Measurements from ENCODE around the gene IWS1. TPM values are rescaled to one million over a fixed set of nuclear protein-coding genes. Genes with fewer than 3 reads are reported as not detected.
"Not testable (repeated sequence)": the region's sequence is repeated elsewhere in the genome, so short reads cannot be mapped to it uniquely, and the experiment has no call there.

The IWS1 gene
- total RNA-seq, 2 donors from 2014 or later = 33.3 to 43.8 TPM

- H3K27ac Mint-ChIP-seq = no peak overlapping the region
- H3K4me1 Mint-ChIP-seq = no peaks in the 10 kb centered on the region
- ATAC-seq (replicated peaks) = no peak
- H3K27me3 Mint-ChIP-seq = peaks cover 25% of the 10 kb centered on the region
- H3K36me3 Mint-ChIP-seq (ENCODE audit: low read depth) = no peaks in the 10 kb centered on the region
- H3K4me3 Mint-ChIP-seq = no peak overlapping the region
- H3K9me3 Mint-ChIP-seq = no peaks in the 10 kb centered on the region
These were observed 19.5 kb upstream of the IWS1 start for GRCh38 chr2:127545796-127546195.

GRCh38 chr2:127545189-127545588 lies 18.9 kb upstream of the IWS1 start:
- no peaks in the 10 kb centered on the region for H3K9me3 Mint-ChIP-seq
- H3K27ac Mint-ChIP-seq = no peak overlapping the region
- H3K27me3 Mint-ChIP-seq = peaks cover 22% of the 10 kb centered on the region
- ATAC-seq (replicated peaks) = no peak
- no peaks in the 10 kb centered on the region for H3K4me1 Mint-ChIP-seq
- no peaks in the 10 kb centered on the region for H3K36me3 Mint-ChIP-seq (ENCODE audit: low read depth)
- no peak overlapping the region for H3K4me3 Mint-ChIP-seq

GRCh38 chr2:127543013-127543501 lies 16.8 kb upstream of the IWS1 start:
- H3K36me3 Mint-ChIP-seq (ENCODE audit: low read depth); H3K4me1 Mint-ChIP-seq; H3K9me3 Mint-ChIP-seq; H3K4me3 Mint-ChIP-seq; H3K27ac Mint-ChIP-seq; ATAC-seq (replicated peaks): not testable (repeated sequence)
- H3K27me3 Mint-ChIP-seq = peaks cover 13% of the 10 kb centered on the region

GRCh38 chr2:127542231-127542630 lies 15.9 kb upstream of the IWS1 start:
- Mint-ChIP-seq H3K4me1 (no peaks in the 10 kb centered on the region), H3K27me3 (peaks cover 14% of the 10 kb centered on the region), H3K4me3 (no peak overlapping the region), H3K9me3 (no peaks in the 10 kb centered on the region), H3K27ac (no peak overlapping the region), H3K36me3 (ENCODE audit: low read depth) (no peaks in the 10 kb centered on the region)
- no peak for ATAC-seq (replicated peaks)

GRCh38 chr2:127541809-127542208 lies 15.5 kb upstream of the IWS1 start:
- Mint-ChIP-seq H3K36me3 (ENCODE audit: low read depth) (no peaks in the 10 kb centered on the region), H3K27me3 (peaks cover 10% of the 10 kb centered on the region), H3K4me1 (no peaks in the 10 kb centered on the region), H3K9me3 (no peaks in the 10 kb centered on the region), H3K27ac (no peak overlapping the region), H3K4me3 (no peak overlapping the region)
- ATAC-seq (replicated peaks) = no peak

- no peak for ATAC-seq (replicated peaks)
- H3K27me3 Mint-ChIP-seq = peaks cover 4% of the 10 kb centered on the region
- H3K36me3 Mint-ChIP-seq (ENCODE audit: low read depth) = no peaks in the 10 kb centered on the region
- H3K27ac Mint-ChIP-seq = no peak overlapping the region
- no peak overlapping the region for H3K4me3 Mint-ChIP-seq
- no peaks in the 10 kb centered on the region for H3K4me1 Mint-ChIP-seq
- no peaks in the 10 kb centered on the region for H3K9me3 Mint-ChIP-seq
These were observed 11.4 kb upstream of the IWS1 start for GRCh38 chr2:127537644-127538043.

GRCh38 chr2:127536707-127537541 lies 10.6 kb upstream of the IWS1 start:
- Mint-ChIP-seq H3K4me1 (no peaks in the 10 kb centered on the region), H3K9me3 (no peaks in the 10 kb centered on the region), H3K27me3 (peaks cover 4% of the 10 kb centered on the region), H3K36me3 (ENCODE audit: low read depth) (no peaks in the 10 kb centered on the region), H3K4me3 (no peak overlapping the region), H3K27ac (no peak overlapping the region)
- ATAC-seq (replicated peaks) = no peak

GRCh38 chr2:127535918-127536317 lies 9.6 kb upstream of the IWS1 start:
- Mint-ChIP-seq H3K4me1 (no peaks in the 10 kb centered on the region), H3K27ac (no peak overlapping the region), H3K36me3 (ENCODE audit: low read depth) (no peaks in the 10 kb centered on the region), H3K4me3 (no peak overlapping the region), H3K27me3 (peaks cover 4% of the 10 kb centered on the region), H3K9me3 (no peaks in the 10 kb centered on the region)
- no peak for ATAC-seq (replicated peaks)

GRCh38 chr2:127535422-127535901 lies 9.2 kb upstream of the IWS1 start, which contains the start of gene MYO7B:
MYO7B (plus strand) TSS chr2:127535683; CDS start chr2:127559723, 24,040 bp downstream.
- Mint-ChIP-seq H3K4me3 (no peak within 1 kb of the TSS), H3K27ac (no peak within 1 kb of the TSS), H3K27me3 (peaks cover 4% of the 10 kb centered on the region), H3K4me1 (no peaks in the 10 kb centered on the region), H3K9me3 (no peaks in the 10 kb centered on the region), H3K36me3 (ENCODE audit: low read depth) (no peaks in the 10 kb centered on the region)
- ATAC-seq (replicated peaks) = no peak

- no peak for ATAC-seq (replicated peaks)
- Mint-ChIP-seq H3K36me3 (ENCODE audit: low read depth) (no peaks in the 10 kb centered on the region), H3K4me1 (peaks cover 2% of the 10 kb centered on the region), H3K4me3 (no peak overlapping the region), H3K9me3 (no peaks in the 10 kb centered on the region), H3K27ac (no peak overlapping the region), H3K27me3 (no peaks in the 10 kb centered on the region)
These were observed 6.0 kb upstream of the IWS1 start for GRCh38 chr2:127532296-127532695.

- Mint-ChIP-seq H3K4me1 (peaks cover 6% of the 10 kb centered on the region), H3K9me3 (no peaks in the 10 kb centered on the region), H3K4me3 (no peak overlapping the region), H3K27ac (no peak overlapping the region), H3K36me3 (ENCODE audit: low read depth) (peaks cover 6% of the 10 kb centered on the region), H3K27me3 (no peaks in the 10 kb centered on the region)
- no peak for ATAC-seq (replicated peaks)
These were observed 4.9 kb upstream of the IWS1 start for GRCh38 chr2:127531221-127531648.

- H3K4me3 Mint-ChIP-seq = no peak overlapping the region
- peaks cover 6% of the 10 kb centered on the region for H3K4me1 Mint-ChIP-seq
- no peak for ATAC-seq (replicated peaks)
- H3K27me3 Mint-ChIP-seq = no peaks in the 10 kb centered on the region
- no peak overlapping the region for H3K27ac Mint-ChIP-seq
- H3K36me3 Mint-ChIP-seq (ENCODE audit: low read depth) = peaks cover 12% of the 10 kb centered on the region
- no peaks in the 10 kb centered on the region for H3K9me3 Mint-ChIP-seq
These were observed 4.2 kb upstream of the IWS1 start for GRCh38 chr2:127530245-127531140.

- H3K27ac Mint-ChIP-seq; H3K27me3 Mint-ChIP-seq; H3K4me1 Mint-ChIP-seq; H3K4me3 Mint-ChIP-seq; H3K9me3 Mint-ChIP-seq; ATAC-seq (replicated peaks): not testable (repeated sequence)
- peaks cover 14% of the 10 kb centered on the region for H3K36me3 Mint-ChIP-seq (ENCODE audit: low read depth)
These were observed 3.1 kb upstream of the IWS1 start for GRCh38 chr2:127529416-127529815.

GRCh38 chr2:127528487-127528886 lies 2.2 kb upstream of the IWS1 start:
- Mint-ChIP-seq H3K9me3 (no peaks in the 10 kb centered on the region), H3K36me3 (ENCODE audit: low read depth) (peaks cover 20% of the 10 kb centered on the region), H3K4me1 (peaks cover 10% of the 10 kb centered on the region), H3K4me3 (no peak overlapping the region), H3K27me3 (no peaks in the 10 kb centered on the region), H3K27ac (no peak overlapping the region)
- ATAC-seq (replicated peaks) = no peak
